Suprapubic skin (tissue), 4 donors: ENCODE results near the gene GRPEL2. TPM values are rescaled to one million over a fixed set of nuclear protein-coding genes. Genes with fewer than 3 reads are reported as not detected.

ENCODE experiments used
- DNase-seq, 2 donors: peaks; one replicate each; pipeline ENCODE4 v3.0.0-alpha.2; 2019; ENCODE audit warnings: low spot score in 2 of 2
- H3K27ac ChIP-seq: fragments of 200-600 bp; sonication (generic); one replicate; pipeline ENCODE4 v1.5.1; 2019
- H3K27me3 ChIP-seq: fragments of 200-600 bp; sonication (generic); one replicate; pipeline ENCODE4 v1.5.1; 2019
- H3K36me3 ChIP-seq: fragments of 200-600 bp; sonication (generic); one replicate; pipeline ENCODE4 v1.5.1; 2019
- H3K4me1 ChIP-seq: fragments of 200-600 bp; sonication (generic); one replicate; pipeline ENCODE4 v1.5.1; 2019
- H3K4me3 ChIP-seq: fragments of 200-600 bp; sonication (generic); one replicate; pipeline ENCODE4 v1.5.1; 2019; ENCODE audit warnings: mild to moderate bottlenecking
- H3K9me3 ChIP-seq: fragments of 200-600 bp; sonication (generic); one replicate; pipeline ENCODE4 v1.5.1; 2019
- CTCF ChIP-seq, 2 donors: fragments of 200-600 bp in 1 of 2; fragments of 450-650 bp in 1 of 2; sonication (generic) in 1 of 2; IDR thresholded peaks; one replicate each; pipeline ENCODE4 v1.5.1; 2016 to 2019; ENCODE audit warnings: antibody characterized with exemption in 2 of 2, mild to moderate bottlenecking in 1 of 2, moderate library complexity in 1 of 2
- EP300 ChIP-seq: sonication (generic); formaldehyde crosslinking; IDR thresholded peaks from one replicate; pipeline ENCODE4 v1.6.1; 2017; ENCODE audit warnings: antibody characterized with exemption
- POLR2A ChIP-seq, 2 donors: fragments of 450-650 bp; IDR thresholded peaks; one replicate each; pipeline ENCODE4 v1.6.1; 2017; ENCODE audit warnings: antibody characterized with exemption in 2 of 2, mild to moderate bottlenecking in 2 of 2, moderate library complexity in 2 of 2
- POLR2AphosphoS5 ChIP-seq, 3 donors: sonication (generic); formaldehyde crosslinking; IDR thresholded peaks; one replicate each; pipeline ENCODE4 v1.6.1; 2017; ENCODE audit warnings: antibody characterized with exemption in 3 of 3
- WGBS: methylation state at CpG from one replicate; pipeline ENCODE4 v1.1.5; 2018; 5-methylcytosine and 5-hydroxymethylcytosine counted together
- total RNA-seq, 4 donors: library from RNA; depleted of rRNA; stranded (reverse); fragments of >200 nt; gene quantifications; one replicate each; pipeline ENCODE4 v1.1.0, GENCODE V29; 2016

Gene GRPEL2
- total RNA-seq, 4 donors from 2014 or later, result 8.4 to 12.4 (median 10.6) TPM

GRCh38 chr5:149364719-149365118 lies 19.4 kb downstream of the GRPEL2 start:
- Histone ChIP-seq H3K4me3 (no peak overlapping the region), H3K36me3 (no peaks in the 10 kb centered on the region), H3K4me1 (peaks cover 6% of the 10 kb centered on the region), H3K27me3 (no peaks in the 10 kb centered on the region), H3K9me3 (no peaks in the 10 kb centered on the region), H3K27ac (no peak overlapping the region)
- DNase-seq, result no peak
- TF ChIP-seq EP300, result no peak
- TF ChIP-seq POLR2AphosphoS5 (IDR thresholded peaks at IDR 0.05), result no peak
- no peak for TF ChIP-seq POLR2A (IDR thresholded peaks at IDR 0.05)
- TF ChIP-seq CTCF (IDR thresholded peaks at IDR 0.05), result no peak
- WGBS, result 95% methylated on average over 2 of the region's 2 CpGs

GRCh38 chr5:149365418-149365817 lies 20.1 kb downstream of the GRPEL2 start:
- no peak for DNase-seq
- no peak overlapping the region for H3K4me3 ChIP-seq
- WGBS, result 86% methylated on average over 6 of the region's 6 CpGs
- no peak for TF ChIP-seq CTCF (IDR thresholded peaks at IDR 0.05)
- TF ChIP-seq POLR2AphosphoS5 (IDR thresholded peaks at IDR 0.05), result no peak
- no peak for TF ChIP-seq EP300
- no peak for TF ChIP-seq POLR2A (IDR thresholded peaks at IDR 0.05)
- H3K9me3 ChIP-seq, result no peaks in the 10 kb centered on the region
- peaks cover 5% of the 10 kb centered on the region for H3K4me1 ChIP-seq
- no peak overlapping the region for H3K27ac ChIP-seq
- H3K27me3 ChIP-seq, result no peaks in the 10 kb centered on the region
- no peaks in the 10 kb centered on the region for H3K36me3 ChIP-seq

GRCh38 chr5:149366169-149366729 lies 20.9 kb downstream of the GRPEL2 start:
- WGBS, result 90% methylated on average over 1 of the region's 1 CpG
- peaks cover 5% of the 10 kb centered on the region for H3K4me1 ChIP-seq
- no peak overlapping the region for H3K27ac ChIP-seq
- TF ChIP-seq POLR2AphosphoS5 (IDR thresholded peaks at IDR 0.05) (no peak), CTCF (IDR thresholded peaks at IDR 0.05) (no peak), POLR2A (IDR thresholded peaks at IDR 0.05) (no peak), EP300 (no peak)
- no peak overlapping the region for H3K4me3 ChIP-seq
- H3K27me3 ChIP-seq, result no peaks in the 10 kb centered on the region
- no peak for DNase-seq
- H3K9me3 ChIP-seq, result no peaks in the 10 kb centered on the region
- no peaks in the 10 kb centered on the region for H3K36me3 ChIP-seq

- no peak overlapping the region for H3K27ac ChIP-seq
- TF ChIP-seq CTCF (IDR thresholded peaks at IDR 0.05) (peak; percentile 18 to 76), POLR2AphosphoS5 (IDR thresholded peaks at IDR 0.05) (no peak)
- no peaks in the 10 kb centered on the region for H3K9me3 ChIP-seq
- H3K27me3 ChIP-seq, result no peaks in the 10 kb centered on the region
- 53% methylated on average over 14 of the region's 14 CpGs for WGBS
- DNase-seq, result no peak
- no peaks in the 10 kb centered on the region for H3K36me3 ChIP-seq
- peaks cover 11% of the 10 kb centered on the region for H3K4me1 ChIP-seq
- no peak overlapping the region for H3K4me3 ChIP-seq
These were observed 22.1 kb downstream of the GRPEL2 start for GRCh38 chr5:149367249-149367971.

GRCh38 chr5:149367972-149368645 lies 22.8 kb downstream of the GRPEL2 start:
- Histone ChIP-seq H3K27me3 (no peaks in the 10 kb centered on the region), H3K4me1 (peaks cover 11% of the 10 kb centered on the region), H3K4me3 (no peak overlapping the region), H3K9me3 (no peaks in the 10 kb centered on the region), H3K36me3 (no peaks in the 10 kb centered on the region), H3K27ac (no peak overlapping the region)
- TF ChIP-seq EP300 (no peak), CTCF (IDR thresholded peaks at IDR 0.05) (no peak), POLR2A (IDR thresholded peaks at IDR 0.05) (no peak), POLR2AphosphoS5 (IDR thresholded peaks at IDR 0.05) (no peak)
- 91% methylated on average over 22 of the region's 22 CpGs for whole genome bisulfite sequencing
- no peak for DNase-seq
